GM19468 (cell line): Measurements from ENCODE around the gene HPSE.

ENCODE experiments used
- ATAC-seq: cut with Tn5 transposase; IDR thresholded peaks from one replicate; pipeline ENCODE4 v1.9.1; 2021; ENCODE audit warnings: mild to moderate bottlenecking, moderate library complexity, moderate number of reproducible peaks; ENCODE audit not compliant: unreplicated experiment; ENCODE audit errors: extremely low read depth

The HPSE gene

GRCh38 chr4:83255584-83255983, 79.1 kb downstream of the HPSE start:
- ATAC-seq: no peak

- ATAC-seq: no peak
Observed at GRCh38 chr4:83252782-83253405, 81.8 kb downstream of the HPSE start.

GRCh38 chr4:83251447-83251830, 83.2 kb downstream of the HPSE start:
- ATAC-seq: no peak

GRCh38 chr4:83250687-83251446, 83.8 kb downstream of the HPSE start:
- ATAC-seq: no peak

GRCh38 chr4:83248486-83248885, 86.2 kb downstream of the HPSE start:
- no peak for ATAC-seq

GRCh38 chr4:83247415-83248357, 87.0 kb downstream of the HPSE start:
- no peak for ATAC-seq
